NCI-H2171 (cell line): ENCODE measurements around the gene OR2B6.

Experiments
- DNase-seq: peaks from one replicate; lab custom pipeline; 2025; lab: John Stamatoyannopoulos, UW

Gene OR2B6

GRCh38 chr6:28000351-28001045, 43.5 kb downstream of the OR2B6 start:
- no peak for DNase-seq

DNA sequence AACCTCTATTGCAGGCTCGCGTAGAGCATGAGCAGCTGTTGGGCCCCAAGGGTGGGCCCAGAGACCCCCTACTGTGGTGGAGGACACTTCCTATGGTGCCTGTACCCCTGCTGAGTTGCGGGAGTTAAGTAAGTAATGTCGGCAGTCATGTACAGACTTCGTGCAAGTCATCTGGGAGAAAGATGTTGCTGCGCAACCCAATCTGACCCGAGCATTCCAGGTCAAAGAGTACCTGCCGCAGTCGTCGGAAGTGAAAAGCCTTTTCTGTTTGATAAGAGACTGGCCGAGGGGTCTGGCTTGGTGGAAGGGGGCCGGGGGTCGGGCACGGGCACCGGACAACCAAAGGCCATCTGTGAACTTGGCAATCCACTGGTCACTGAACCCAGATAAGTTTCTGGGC, 44.3 kb downstream of the OR2B6 start:
- no peak for DNase-seq

GRCh38 chr6:28001751-28002150, 44.7 kb downstream of the OR2B6 start:
- no peak for DNase-seq

DNA sequence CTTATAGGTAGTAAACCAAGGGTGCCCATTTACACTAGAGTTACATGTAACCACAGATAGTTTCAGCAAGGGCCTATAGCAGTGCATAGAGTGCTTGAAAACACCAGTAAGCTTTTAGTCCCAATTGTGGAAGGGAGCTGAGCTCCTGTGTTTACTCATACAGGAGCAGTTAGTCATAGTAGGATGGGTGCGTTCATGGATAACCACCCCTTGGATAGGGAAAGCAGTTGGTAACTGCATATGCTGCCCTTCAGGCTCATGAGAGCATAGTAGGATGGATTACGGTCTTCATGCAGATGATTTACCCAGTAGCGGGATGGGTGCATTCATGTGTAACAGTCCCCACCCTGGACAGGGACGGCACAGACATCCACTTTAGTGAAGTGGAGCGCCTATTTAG, 45.1 kb downstream of the OR2B6 start:
- DNase-seq: no peak

GRCh38 chr6:28003059-28003458, 46.0 kb downstream of the OR2B6 start:
- DNase-seq: no peak

DNA sequence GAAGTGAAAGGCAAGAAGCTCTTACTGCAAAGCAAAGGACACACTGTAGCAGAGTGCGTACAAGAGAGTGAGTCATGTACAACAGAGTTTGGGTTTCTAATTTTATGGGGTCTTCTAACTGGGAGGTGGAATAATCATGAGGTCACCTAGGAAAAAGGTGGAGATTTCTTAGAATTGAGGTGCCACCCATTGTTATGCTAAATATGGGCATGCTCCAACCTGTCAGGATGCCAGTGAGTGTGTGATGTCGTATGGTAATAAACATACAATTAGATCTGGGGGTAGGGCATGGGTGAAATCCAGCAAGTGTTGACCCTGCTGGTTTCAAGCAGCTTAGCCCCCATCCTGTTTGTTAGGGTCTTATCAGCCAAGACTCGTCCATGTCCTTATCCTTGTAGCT, 46.6 kb downstream of the OR2B6 start:
- DNase-seq: no peak

GRCh38 chr6:28004350-28005151, 47.5 kb downstream of the OR2B6 start:
- no peak for DNase-seq

DNA sequence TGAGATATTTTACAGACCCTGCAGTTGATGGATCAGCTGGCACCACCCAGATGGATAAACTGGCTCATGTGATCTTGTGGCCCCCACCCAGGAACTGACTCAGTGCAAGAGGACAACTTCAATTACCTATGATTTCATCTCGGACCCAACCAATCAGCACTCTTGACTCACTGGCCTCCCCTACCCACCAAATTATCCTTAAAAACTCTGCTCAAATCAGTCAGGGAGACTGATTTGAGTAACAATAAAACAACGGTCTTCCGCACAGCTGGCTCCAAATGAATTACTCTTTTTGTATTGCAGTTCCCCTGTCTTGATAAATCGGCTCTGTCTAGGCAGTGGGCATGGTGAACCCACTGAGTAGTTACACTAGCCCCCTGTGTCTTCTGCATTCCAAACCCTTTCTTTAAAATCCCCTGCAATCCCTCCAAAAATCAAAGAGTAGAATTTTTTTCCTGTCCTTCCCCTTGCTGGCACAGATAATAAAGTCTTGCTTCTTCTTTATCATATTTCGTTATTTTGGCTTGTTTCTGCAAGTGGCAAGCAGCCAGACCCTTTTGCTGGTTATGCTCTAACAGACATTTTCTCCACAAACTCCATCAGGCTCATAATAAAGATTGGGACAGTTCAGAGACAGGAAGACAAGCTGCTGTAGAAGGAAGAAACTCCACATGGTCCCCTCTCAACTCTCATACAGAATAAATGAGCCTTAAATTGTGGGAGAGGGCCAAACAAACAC, 48.3 kb downstream of the OR2B6 start:
- DNase-seq: no peak

DNA sequence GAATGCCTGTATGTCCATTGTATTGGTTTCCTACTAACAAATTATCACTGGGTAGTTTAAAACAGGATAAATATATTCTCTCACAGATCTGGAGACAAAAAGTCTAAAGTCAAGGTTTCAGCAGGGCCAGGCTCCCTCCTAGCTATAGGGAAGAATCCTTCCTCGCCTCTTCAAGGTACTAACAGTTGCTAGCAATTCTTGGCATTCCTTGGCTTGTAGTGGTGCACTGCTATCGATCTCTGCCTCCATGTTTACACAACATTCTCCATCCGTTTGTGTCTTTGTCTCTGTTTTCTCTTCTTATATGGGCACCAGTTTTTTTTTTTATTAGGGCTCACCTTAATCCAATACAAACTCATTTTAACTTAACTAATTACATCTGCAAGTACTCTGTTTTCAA, 48.9 kb downstream of the OR2B6 start:
- no peak for DNase-seq
